ENCODE results near the gene EFCAB8.
"Not testable (repeated sequence)": the region's sequence is repeated elsewhere in the genome, so short reads cannot be mapped to it uniquely, and the experiment has no call there.

Gene EFCAB8

GRCh38 chr20:32960849-32961731 is 102.4 kb downstream of the EFCAB8 start:
- Histone ChIP-seq H3K4me3 (IDR thresholded peaks at IDR 0.05; ENCODE audit: insufficient read depth, low read depth, low read length) (no peak overlapping the region), H3K27me3 (ENCODE audit: insufficient read depth, low read depth) (no peaks in the 10 kb centered on the region), H3K9ac (no peak overlapping the region), H3K27ac (no peak overlapping the region), H2AFZ (ENCODE audit: low read depth) (no peak overlapping the region), H3K79me2 (ENCODE audit: insufficient read depth, low read depth) (no peaks in the 10 kb centered on the region), H3K4me1 (ENCODE audit: low read depth, poor library complexity, severe bottlenecking) (no peaks in the 10 kb centered on the region), H3K36me3 (ENCODE audit: insufficient read depth) (no peaks in the 10 kb centered on the region), H3K4me2 (no peak overlapping the region), H4K20me1 (ENCODE audit: insufficient read depth) (no peaks in the 10 kb centered on the region)
- TF ChIP-seq CTCF (conservative IDR thresholded peaks at IDR 0.05; ENCODE audit: low read depth, low read length): no peak

- Histone ChIP-seq H3K79me2 (ENCODE audit: insufficient read depth, low read depth) (no peaks in the 10 kb centered on the region), H2AFZ (ENCODE audit: low read depth) (no peak overlapping the region), H4K20me1 (ENCODE audit: insufficient read depth) (no peaks in the 10 kb centered on the region), H3K27me3 (ENCODE audit: insufficient read depth, low read depth) (no peaks in the 10 kb centered on the region), H3K4me2 (no peak overlapping the region), H3K27ac (no peak overlapping the region), H3K36me3 (ENCODE audit: insufficient read depth) (no peaks in the 10 kb centered on the region), H3K9ac (no peak overlapping the region), H3K4me1 (ENCODE audit: low read depth, poor library complexity, severe bottlenecking) (peaks cover 5% of the 10 kb centered on the region), H3K4me3 (IDR thresholded peaks at IDR 0.05; ENCODE audit: insufficient read depth, low read depth, low read length) (no peak overlapping the region)
- no peak for TF ChIP-seq CTCF (conservative IDR thresholded peaks at IDR 0.05; ENCODE audit: low read depth, low read length)
These were observed 103.3 kb downstream of the EFCAB8 start for GRCh38 chr20:32962053-32962452.

- not testable (repeated sequence) for H3K79me2 ChIP-seq (ENCODE audit: insufficient read depth, low read depth); H3K36me3 ChIP-seq (ENCODE audit: insufficient read depth); H3K9ac ChIP-seq; H3K27me3 ChIP-seq (ENCODE audit: insufficient read depth, low read depth); H2AFZ ChIP-seq (ENCODE audit: low read depth); H4K20me1 ChIP-seq (ENCODE audit: insufficient read depth); H3K27ac ChIP-seq; H3K4me3 ChIP-seq (IDR thresholded peaks at IDR 0.05; ENCODE audit: insufficient read depth, low read depth, low read length); H3K4me2 ChIP-seq
- H3K4me1 ChIP-seq (ENCODE audit: low read depth, poor library complexity, severe bottlenecking): peaks cover 11% of the 10 kb centered on the region
These were observed 103.9 kb downstream of the EFCAB8 start for GRCh38 chr20:32962646-32963045.

GRCh38 chr20:32963176-32963575 is 104.5 kb downstream of the EFCAB8 start:
- Histone ChIP-seq H3K27ac (no peak overlapping the region), H3K4me2 (no peak overlapping the region), H3K27me3 (ENCODE audit: insufficient read depth, low read depth) (no peaks in the 10 kb centered on the region), H3K79me2 (ENCODE audit: insufficient read depth, low read depth) (no peaks in the 10 kb centered on the region), H3K36me3 (ENCODE audit: insufficient read depth) (no peaks in the 10 kb centered on the region), H3K4me1 (ENCODE audit: low read depth, poor library complexity, severe bottlenecking) (peaks cover 14% of the 10 kb centered on the region), H2AFZ (ENCODE audit: low read depth) (no peak overlapping the region), H3K9ac (no peak overlapping the region), H4K20me1 (ENCODE audit: insufficient read depth) (no peaks in the 10 kb centered on the region), H3K4me3 (IDR thresholded peaks at IDR 0.05; ENCODE audit: insufficient read depth, low read depth, low read length) (no peak overlapping the region)
- TF ChIP-seq CTCF (conservative IDR thresholded peaks at IDR 0.05; ENCODE audit: low read depth, low read length): no peak

GRCh38 chr20:32964575-32964974 is 105.9 kb downstream of the EFCAB8 start:
- no peak overlapping the region for H3K27ac ChIP-seq
- no peaks in the 10 kb centered on the region for H4K20me1 ChIP-seq (ENCODE audit: insufficient read depth)
- H3K36me3 ChIP-seq (ENCODE audit: insufficient read depth): no peaks in the 10 kb centered on the region
- H2AFZ ChIP-seq (ENCODE audit: low read depth): no peak overlapping the region
- no peaks in the 10 kb centered on the region for H3K27me3 ChIP-seq (ENCODE audit: insufficient read depth, low read depth)
- H3K4me1 ChIP-seq (ENCODE audit: low read depth, poor library complexity, severe bottlenecking): peaks cover 14% of the 10 kb centered on the region
- no peak overlapping the region for H3K9ac ChIP-seq
- H3K79me2 ChIP-seq (ENCODE audit: insufficient read depth, low read depth): no peaks in the 10 kb centered on the region
- no peak overlapping the region for H3K4me3 ChIP-seq (IDR thresholded peaks at IDR 0.05; ENCODE audit: insufficient read depth, low read depth, low read length)
- no peak for TF ChIP-seq CTCF (conservative IDR thresholded peaks at IDR 0.05; ENCODE audit: low read depth, low read length)
- H3K4me2 ChIP-seq: no peak overlapping the region

All from KMS-11 (cell line).